OCI-LY1 (cell line): ENCODE data around the gene DPF3.

Source experiments
- H2AFZ ChIP-seq: fragments of 200-600 bp; sonication (generic), shearing (Covaris generic); 2 replicates; pipeline ENCODE4 v1.6.0; 2014; ENCODE audit warnings: antibody characterized with exemption, mild to moderate bottlenecking, low read length
- H3F3A ChIP-seq: fragments of 200-600 bp; sonication (generic), shearing (Covaris generic); 2 replicates; pipeline ENCODE4 v1.6.0; 2014; ENCODE audit warnings: mild to moderate bottlenecking, antibody characterized with exemption, low read length, moderate library complexity; ENCODE audit not compliant: insufficient read depth
- H3K27ac ChIP-seq: fragments of 200-600 bp; sonication (generic); 2 replicates; pipeline ENCODE4 v1.5.1; 2014; ENCODE audit warnings: low read length, mixed run types, mild to moderate bottlenecking, low read depth; ENCODE audit not compliant: poor library complexity, severe bottlenecking
- H3K27me3 ChIP-seq: fragments of 200-600 bp; sonication (generic); 2 replicates; pipeline ENCODE4 v1.6.0; 2014; ENCODE audit warnings: antibody characterized with exemption, mild to moderate bottlenecking, low read length, moderate library complexity; ENCODE audit not compliant: insufficient read depth
- H3K36me3 ChIP-seq: fragments of 200-600 bp; sonication (generic); 2 replicates; pipeline ENCODE4 v1.6.1; 2014; ENCODE audit warnings: mild to moderate bottlenecking, antibody characterized with exemption, low read length, moderate library complexity, mixed read lengths; ENCODE audit not compliant: insufficient read depth
- H3K4me1 ChIP-seq: fragments of 200-600 bp; sonication (generic); 2 replicates; pipeline ENCODE4 v1.5.1; 2014; ENCODE audit warnings: mild to moderate bottlenecking, low read length, moderate library complexity; ENCODE audit not compliant: insufficient read depth, severe bottlenecking
- H3K4me2 ChIP-seq: fragments of 200-600 bp; sonication (generic), shearing (Covaris generic); 2 replicates; pipeline ENCODE4 v1.6.1; 2014; ENCODE audit warnings: low read length
- H3K4me3 ChIP-seq: fragments of 200-600 bp; sonication (generic); 2 replicates; pipeline ENCODE4 v1.5.1; 2014; ENCODE audit warnings: low read length, low read depth, mild to moderate bottlenecking, mixed read lengths; ENCODE audit not compliant: poor library complexity, severe bottlenecking
- H3K79me2 ChIP-seq: fragments of 200-600 bp; shearing (Covaris generic); 2 replicates; pipeline ENCODE4 v1.6.1; 2016; ENCODE audit warnings: mixed run types, low read length, mixed read lengths; ENCODE audit not compliant: insufficient read depth
- H3K9ac ChIP-seq: fragments of 200-600 bp; sonication (generic), shearing (Covaris generic); 2 replicates; pipeline ENCODE4 v1.6.1; 2014; ENCODE audit warnings: mild to moderate bottlenecking, low read length, mixed read lengths
- H3K9me2 ChIP-seq: fragments of 200-600 bp; sonication (generic), shearing (Covaris generic); 2 replicates; pipeline ENCODE4 v1.6.1; 2014; ENCODE audit warnings: low read depth, mild to moderate bottlenecking, low read length, mixed read lengths
- H3K9me3 ChIP-seq: fragments of 200-600 bp; shearing (Covaris generic); 2 replicates; pipeline ENCODE4 v1.6.1; 2014; ENCODE audit warnings: low read length, mixed read lengths
- H4K20me1 ChIP-seq: fragments of 200-600 bp; sonication (generic), shearing (Covaris generic); 2 replicates; pipeline ENCODE4 v1.6.0; 2016; ENCODE audit warnings: mild to moderate bottlenecking, low read length; ENCODE audit not compliant: insufficient read depth
- EZH2 ChIP-seq: fragments of 200-600 bp; sonication (generic), shearing (Covaris generic); IDR thresholded peaks from 2 replicates; pipeline ENCODE4 v1.8.0; 2017; ENCODE audit warnings: borderline replicate concordance, mixed run types, mild to moderate bottlenecking, antibody characterized with exemption, low read length, moderate library complexity, mixed read lengths
- TF ChIP-seq, protein P1 (sequence below): fragments of 200-600 bp; sonication (generic), shearing (Covaris generic); IDR thresholded peaks from 2 replicates; pipeline ENCODE4 v1.5.1; 2017; ENCODE audit warnings: mild to moderate bottlenecking, antibody characterized with exemption, low read length, moderate library complexity, mixed read lengths

Gene DPF3

DNA sequence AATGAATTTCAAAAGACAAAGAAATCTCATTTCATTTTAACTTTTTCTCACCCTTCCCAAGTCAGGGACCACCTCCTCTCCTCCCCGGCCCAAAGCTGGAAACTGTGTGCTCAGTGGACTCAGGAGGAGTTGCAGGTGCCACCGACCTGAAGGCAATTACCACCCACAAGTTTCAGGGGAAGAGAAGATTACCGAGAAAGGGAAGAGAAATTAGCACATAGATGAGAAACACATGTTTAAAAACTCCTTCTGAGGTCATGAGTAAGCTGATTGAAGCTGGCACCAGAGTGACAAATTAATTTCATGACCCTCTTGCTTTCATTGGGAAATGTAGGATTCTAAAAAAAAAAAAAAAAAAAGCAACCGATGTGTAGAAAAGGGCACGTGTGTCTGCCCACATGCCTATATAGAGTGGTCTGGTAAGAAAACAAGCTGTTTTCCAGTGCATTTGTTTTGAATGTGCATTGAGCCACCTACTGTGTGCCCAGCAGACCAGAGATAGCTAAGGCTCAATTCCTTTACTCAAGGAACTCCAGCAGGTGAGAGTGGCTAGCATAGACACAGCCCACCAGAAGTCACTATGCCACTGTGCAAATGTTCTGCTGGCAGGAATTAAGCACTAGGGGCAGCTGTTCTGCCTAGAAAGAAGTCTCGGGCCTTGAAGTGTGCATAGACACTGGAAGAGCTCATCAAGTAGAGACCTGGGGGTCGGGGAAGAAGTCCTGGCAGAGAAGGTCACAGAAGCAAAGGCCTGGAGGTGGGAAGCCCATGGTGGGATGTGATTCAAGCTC, 30.5 kb downstream of the DPF3 start:
- no peak overlapping the region for H3K4me2 ChIP-seq

DNA sequence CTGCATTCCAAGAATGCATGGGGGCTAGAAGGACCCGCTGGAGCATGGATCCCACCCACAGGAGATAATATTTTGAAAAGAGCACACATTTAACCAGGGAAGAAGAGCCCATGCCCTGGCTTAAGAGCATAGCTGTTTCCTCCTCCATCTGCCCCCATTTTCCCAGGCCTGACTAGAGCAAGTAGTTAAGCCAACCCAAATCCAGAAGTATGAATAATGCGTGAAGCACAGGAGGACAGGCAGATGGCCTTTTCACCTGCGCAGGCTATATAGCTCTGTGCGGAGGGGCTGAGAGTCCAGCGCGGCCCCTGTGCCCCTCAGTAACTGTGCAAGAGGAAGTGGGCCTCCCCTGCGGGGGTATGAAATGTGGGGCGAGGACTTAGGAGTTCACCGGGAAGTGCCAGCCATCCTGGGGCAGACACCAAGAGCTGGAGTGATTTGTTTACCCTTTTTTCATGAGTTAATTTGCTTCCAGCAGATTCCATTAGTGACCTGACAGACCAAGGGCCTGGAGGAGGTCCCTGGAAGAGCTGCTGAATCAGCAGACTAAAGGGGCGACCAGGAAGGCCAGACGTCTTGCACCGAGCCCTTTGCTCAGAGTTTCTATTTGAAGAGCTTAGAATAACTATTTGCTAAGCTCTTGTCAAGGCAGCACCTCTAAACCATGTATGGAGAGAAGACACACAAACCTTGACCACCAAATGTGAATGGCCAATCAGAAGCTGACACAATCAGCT, 37.2 kb downstream of the DPF3 start:
- Histone ChIP-seq H2AFZ (no peak overlapping the region), H3K79me2 (no peaks in the 10 kb centered on the region), H3K9ac (no peak overlapping the region), H3K4me3 (no peak overlapping the region), H3K27ac (no peak overlapping the region), H3K4me2 (no peak overlapping the region), H3K9me2 (no peaks in the 10 kb centered on the region), H3F3A (no peaks in the 10 kb centered on the region), H3K27me3 (0 out of 2 replicates have a peak, but pooled peaks cover 7% of the 10 kb centered on the region), H3K4me1 (no peaks in the 10 kb centered on the region), H3K36me3 (no peaks in the 10 kb centered on the region), H3K9me3 (no peaks in the 10 kb centered on the region), H4K20me1 (no peaks in the 10 kb centered on the region)
- TF ChIP-seq EZH2: no peak
- TF ChIP-seq, protein P1, sequence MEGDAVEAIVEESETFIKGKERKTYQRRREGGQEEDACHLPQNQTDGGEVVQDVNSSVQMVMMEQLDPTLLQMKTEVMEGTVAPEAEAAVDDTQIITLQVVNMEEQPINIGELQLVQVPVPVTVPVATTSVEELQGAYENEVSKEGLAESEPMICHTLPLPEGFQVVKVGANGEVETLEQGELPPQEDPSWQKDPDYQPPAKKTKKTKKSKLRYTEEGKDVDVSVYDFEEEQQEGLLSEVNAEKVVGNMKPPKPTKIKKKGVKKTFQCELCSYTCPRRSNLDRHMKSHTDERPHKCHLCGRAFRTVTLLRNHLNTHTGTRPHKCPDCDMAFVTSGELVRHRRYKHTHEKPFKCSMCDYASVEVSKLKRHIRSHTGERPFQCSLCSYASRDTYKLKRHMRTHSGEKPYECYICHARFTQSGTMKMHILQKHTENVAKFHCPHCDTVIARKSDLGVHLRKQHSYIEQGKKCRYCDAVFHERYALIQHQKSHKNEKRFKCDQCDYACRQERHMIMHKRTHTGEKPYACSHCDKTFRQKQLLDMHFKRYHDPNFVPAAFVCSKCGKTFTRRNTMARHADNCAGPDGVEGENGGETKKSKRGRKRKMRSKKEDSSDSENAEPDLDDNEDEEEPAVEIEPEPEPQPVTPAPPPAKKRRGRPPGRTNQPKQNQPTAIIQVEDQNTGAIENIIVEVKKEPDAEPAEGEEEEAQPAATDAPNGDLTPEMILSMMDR: no peak

More for the DNA sequence above, 30.5 kb downstream of the DPF3 start:
- H4K20me1 ChIP-seq: no peaks in the 10 kb centered on the region
- H3F3A ChIP-seq: no peaks in the 10 kb centered on the region
- H3K79me2 ChIP-seq: no peaks in the 10 kb centered on the region
- H3K9me3 ChIP-seq: no peaks in the 10 kb centered on the region
- no peak overlapping the region for H3K9ac ChIP-seq
- H3K9me2 ChIP-seq: no peaks in the 10 kb centered on the region
- H3K27ac ChIP-seq: no peak overlapping the region
- H3K4me1 ChIP-seq: no peaks in the 10 kb centered on the region
- no peak overlapping the region for H2AFZ ChIP-seq
- no peak for TF ChIP-seq EZH2
- TF ChIP-seq, protein P1: no peak
- H3K4me3 ChIP-seq: no peak overlapping the region
- no peaks in the 10 kb centered on the region for H3K27me3 ChIP-seq
- H3K36me3 ChIP-seq: no peaks in the 10 kb centered on the region

DNA sequence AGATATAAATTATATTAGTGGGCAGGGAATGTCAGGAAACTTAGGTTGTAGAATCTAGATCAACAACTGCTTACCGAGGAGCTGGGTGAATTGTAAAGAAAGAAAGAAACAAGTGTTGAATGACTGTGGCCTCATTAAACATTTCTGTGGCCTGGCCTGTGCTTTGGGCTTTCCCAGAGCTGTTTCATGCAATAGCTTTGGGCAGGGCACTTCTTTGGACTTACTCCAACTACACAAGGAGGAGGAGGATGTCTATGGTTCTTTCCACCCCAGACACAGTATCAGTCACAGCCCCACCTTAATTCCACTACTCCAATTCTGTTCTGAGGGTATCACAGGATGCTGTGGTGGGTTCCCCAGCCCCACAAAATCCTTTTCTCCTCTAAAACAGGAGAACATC, 38.0 kb downstream of the DPF3 start:
- Histone ChIP-seq H3K36me3 (no peaks in the 10 kb centered on the region), H3K9me2 (no peaks in the 10 kb centered on the region), H3K9ac (no peak overlapping the region), H3K4me2 (no peak overlapping the region), H3K4me3 (no peak overlapping the region), H3K27ac (no peak overlapping the region), H3K9me3 (no peaks in the 10 kb centered on the region), H3K79me2 (no peaks in the 10 kb centered on the region), H3F3A (no peaks in the 10 kb centered on the region), H3K27me3 (0 out of 2 replicates have a peak, but pooled peaks cover 8% of the 10 kb centered on the region), H3K4me1 (no peaks in the 10 kb centered on the region), H2AFZ (no peak overlapping the region), H4K20me1 (no peaks in the 10 kb centered on the region)
- no peak for TF ChIP-seq EZH2
- TF ChIP-seq, protein P1: no peak
